Neural crest cell (in vitro differentiated cells): ENCODE data around the gene CAMK2B. TPM values are rescaled to one million over a fixed set of nuclear protein-coding genes. Genes with fewer than 3 reads are reported as not detected.
A peak's percentile ranks its signal among the peaks of the same experiment; 100 is the strongest.

Experiments
- DNase-seq: peaks from one replicate; pipeline ENCODE4 v3.0.0; 2021; ENCODE audit warnings: low read depth, mixed read lengths, low spot score
- H3K27ac Mint-ChIP-seq: one replicate; pipeline ENCODE4 v1.8.0; 2021; ENCODE audit warnings: mild to moderate bottlenecking, mixed read lengths; ENCODE audit not compliant: unreplicated experiment
- H3K27me3 Mint-ChIP-seq: 2 replicates; pipeline ENCODE4 v1.8.0; 2021; ENCODE audit warnings: low read depth, mild to moderate bottlenecking, mixed read lengths
- H3K36me3 Mint-ChIP-seq: 2 replicates; pipeline ENCODE4 v1.8.0; 2021; ENCODE audit warnings: low read depth, mild to moderate bottlenecking, mixed read lengths
- H3K4me1 Mint-ChIP-seq: 2 replicates; pipeline ENCODE4 v1.8.0; 2021; ENCODE audit warnings: mixed read lengths
- H3K4me3 Mint-ChIP-seq: one replicate; pipeline ENCODE4 v1.8.0; 2021; ENCODE audit warnings: mild to moderate bottlenecking, mixed read lengths
- H3K9me3 Mint-ChIP-seq: 2 replicates; pipeline ENCODE4 v1.8.0; 2021; ENCODE audit warnings: mixed read lengths
- CTCF ChIP-seq: fragments of 200-600 bp; sonication (generic); conservative IDR thresholded peaks from 2 replicates; pipeline ENCODE4 v1.5.0; 2021; ENCODE audit warnings: antibody characterized with exemption, mild to moderate bottlenecking
- total RNA-seq: library from RNA; stranded (reverse); gene quantifications from 2 replicates; pipeline ENCODE4 v1.2.1, GENCODE V29; 2021

CAMK2B gene
- total RNA-seq, 1 donor from 2014 or later: 1.6 TPM

DNA sequence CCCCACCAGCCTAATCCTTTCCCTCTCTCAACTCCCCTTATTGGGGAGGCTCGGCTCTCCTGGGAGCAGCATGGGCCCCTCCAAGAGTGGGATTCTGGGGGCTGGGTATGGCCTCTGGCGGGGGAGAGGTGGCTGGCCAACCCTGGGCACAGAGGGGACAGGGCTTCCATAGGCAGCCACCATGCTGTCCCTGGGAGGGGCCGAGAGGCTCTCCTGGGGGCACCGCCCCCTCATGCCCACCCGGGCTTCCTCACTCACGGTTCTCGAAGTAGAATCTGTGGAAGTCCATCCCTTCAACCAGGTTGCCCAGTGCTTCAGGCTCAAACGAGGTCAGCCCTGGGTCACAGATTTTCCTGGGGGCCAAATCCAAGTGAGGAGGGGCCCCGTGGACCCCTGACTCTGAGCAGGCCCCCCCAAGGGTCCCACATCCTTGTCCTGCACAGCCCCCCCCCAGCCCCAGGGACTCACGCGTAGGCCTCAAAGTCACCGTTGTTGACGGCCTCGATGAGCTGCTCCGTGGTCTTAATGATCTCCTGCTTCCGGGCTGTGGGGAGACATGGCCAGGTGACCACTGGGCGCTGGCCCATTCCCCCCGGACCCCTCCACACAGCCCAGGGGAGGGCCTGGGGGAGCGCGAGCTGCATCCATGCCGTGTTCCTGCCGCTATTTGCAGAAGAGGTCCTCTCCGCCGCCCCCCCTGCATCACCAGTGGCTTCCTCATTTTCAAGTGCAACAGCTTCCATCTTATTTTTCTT is 104.9 kb downstream of the CAMK2B start:
- TF ChIP-seq CTCF: no peak
- H3K9me3 Mint-ChIP-seq: no peaks in the 10 kb centered on the region
- no peak for DNase-seq
- no peaks in the 10 kb centered on the region for H3K36me3 Mint-ChIP-seq
- no peak overlapping the region for H3K4me3 Mint-ChIP-seq
- H3K27ac Mint-ChIP-seq: no peak overlapping the region
- H3K4me1 Mint-ChIP-seq: peaks cover 29% of the 10 kb centered on the region
- peaks cover 6% of the 10 kb centered on the region for H3K27me3 Mint-ChIP-seq

GRCh38 chr7:44220046-44220357 is 105.4 kb downstream of the CAMK2B start:
- Mint-ChIP-seq H3K27ac (no peak overlapping the region), H3K27me3 (peaks cover 6% of the 10 kb centered on the region), H3K4me3 (no peak overlapping the region), H3K36me3 (no peaks in the 10 kb centered on the region), H3K4me1 (peaks cover 29% of the 10 kb centered on the region), H3K9me3 (no peaks in the 10 kb centered on the region)
- no peak for DNase-seq
- no peak for TF ChIP-seq CTCF

DNA sequence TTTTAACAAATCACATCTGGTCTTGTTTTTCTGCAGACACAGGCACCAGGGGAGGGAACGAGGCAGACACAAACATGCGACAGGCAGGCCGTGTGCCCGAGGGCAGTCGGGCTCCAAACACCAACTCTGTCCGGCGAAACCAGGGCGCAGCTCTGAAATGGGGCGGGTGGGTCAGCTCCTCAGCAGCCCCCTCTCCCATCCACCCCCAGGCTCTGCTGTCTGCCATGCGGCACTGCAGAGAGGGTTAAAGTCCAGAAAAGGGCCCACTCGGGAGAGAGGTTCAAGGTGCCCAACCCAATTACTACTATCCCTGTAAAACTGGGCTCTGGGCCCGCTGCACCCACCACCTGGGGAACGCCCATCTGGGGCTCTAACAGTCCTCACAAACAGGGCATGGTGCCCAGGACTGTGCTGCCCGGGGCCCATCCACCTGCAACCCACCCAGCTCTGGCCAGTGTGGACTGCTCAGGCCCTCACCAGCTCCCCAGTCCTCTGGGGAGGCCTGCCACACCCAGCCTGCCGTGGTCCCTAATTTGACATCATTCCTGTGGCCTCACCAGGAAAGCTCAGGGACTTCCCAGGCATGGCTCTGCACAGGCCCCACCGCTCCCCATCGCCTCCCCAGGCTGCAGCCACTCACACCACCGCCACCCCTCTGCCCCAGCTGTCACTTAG is 105.9 kb downstream of the CAMK2B start:
- H3K27me3 Mint-ChIP-seq: peaks cover 6% of the 10 kb centered on the region
- no peak overlapping the region for H3K27ac Mint-ChIP-seq
- H3K4me3 Mint-ChIP-seq: no peak overlapping the region
- no peaks in the 10 kb centered on the region for H3K9me3 Mint-ChIP-seq
- no peak for TF ChIP-seq CTCF
- no peak for DNase-seq
- H3K4me1 Mint-ChIP-seq: peaks cover 30% of the 10 kb centered on the region
- no peaks in the 10 kb centered on the region for H3K36me3 Mint-ChIP-seq

DNA sequence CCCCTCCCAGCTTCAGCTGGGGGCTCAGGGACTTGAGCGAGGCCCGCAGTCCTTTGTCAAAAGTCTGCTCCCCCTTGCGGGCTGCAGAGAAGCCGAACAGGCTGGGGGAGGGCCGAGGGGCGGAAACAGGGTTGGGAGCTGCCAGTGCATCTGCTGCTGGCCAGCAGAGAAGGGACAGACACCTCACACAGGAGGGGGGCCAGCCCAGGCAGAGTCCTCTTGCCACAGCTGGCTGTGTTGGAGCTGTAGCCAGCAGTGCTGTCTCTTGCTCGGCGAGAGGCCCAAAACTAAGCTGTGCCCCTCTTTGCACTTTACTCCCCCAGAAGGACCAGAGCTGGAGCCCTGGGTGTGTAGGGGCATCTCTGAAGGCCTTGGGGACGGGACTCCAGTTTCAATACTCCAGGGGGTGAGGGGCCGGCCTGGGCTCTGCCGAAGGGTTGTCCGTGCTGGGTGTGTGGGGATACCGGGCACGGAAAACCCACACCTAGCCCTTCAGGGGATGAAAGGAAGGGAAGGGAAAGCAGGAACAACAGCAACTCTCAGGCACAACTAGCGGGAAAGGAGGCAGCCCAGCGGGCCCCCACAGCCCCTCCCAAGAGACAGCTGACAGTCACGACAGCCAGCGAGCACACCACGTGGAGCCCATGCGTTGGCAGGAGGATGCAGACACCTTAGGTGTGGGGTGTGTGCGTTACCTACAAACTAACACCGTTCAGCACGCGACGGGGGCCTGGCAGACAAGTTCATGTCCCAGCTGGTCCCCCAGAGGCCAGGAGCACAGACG is 106.8 kb downstream of the CAMK2B start:
- DNase-seq: peak; percentile 58
- Mint-ChIP-seq H3K27me3 (peaks cover under 1% of the 10 kb centered on the region), H3K4me1 (peaks cover 32% of the 10 kb centered on the region), H3K27ac (peak overlapping the region; percentile 87), H3K9me3 (no peaks in the 10 kb centered on the region), H3K4me3 (peak overlapping the region; percentile 14), H3K36me3 (no peaks in the 10 kb centered on the region)
- no peak for TF ChIP-seq CTCF

- peaks cover 30% of the 10 kb centered on the region for H3K4me1 Mint-ChIP-seq
- TF ChIP-seq CTCF: no peak
- peak overlapping the region; percentile 87 for H3K27ac Mint-ChIP-seq
- peak overlapping the region; percentile 14 for H3K4me3 Mint-ChIP-seq
- no peaks in the 10 kb centered on the region for H3K27me3 Mint-ChIP-seq
- DNase-seq: no peak
- H3K9me3 Mint-ChIP-seq: no peaks in the 10 kb centered on the region
- no peaks in the 10 kb centered on the region for H3K36me3 Mint-ChIP-seq
Measured at GRCh38 chr7:44217852-44218402, 107.5 kb downstream of the CAMK2B start.
